GM21576 (cell line): ENCODE measurements around the gene GRHL3.

Experiments used
- ATAC-seq: cut with Tn5 transposase; IDR thresholded peaks from one replicate; pipeline ENCODE4 v1.9.1; 2021; ENCODE audit warnings: mild to moderate bottlenecking, moderate library complexity; ENCODE audit not compliant: unreplicated experiment

GRHL3 gene

GRCh38 chr1:24340770-24341169, 21.6 kb downstream of the GRHL3 start:
- ATAC-seq = no peak

DNA sequence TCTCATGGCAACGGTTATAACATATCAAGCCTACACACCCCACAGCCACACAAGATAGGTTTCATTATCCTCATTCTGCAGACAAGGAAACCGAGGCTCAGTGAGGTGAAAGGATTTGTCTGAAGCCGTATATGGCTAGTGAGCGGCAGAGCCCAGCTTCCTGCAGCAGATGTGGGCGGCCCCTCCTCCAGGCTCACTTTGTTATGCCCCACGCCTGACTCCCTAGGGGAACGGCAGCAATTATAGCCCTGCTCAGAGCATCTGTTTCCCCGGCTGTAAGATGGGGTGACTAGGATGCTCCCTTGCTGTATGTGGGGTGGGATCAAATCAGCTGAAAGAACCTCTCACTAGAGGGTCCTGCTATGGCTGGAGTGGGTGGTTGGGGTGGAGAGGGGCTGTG, 22.1 kb downstream of the GRHL3 start:
- ATAC-seq = no peak

DNA sequence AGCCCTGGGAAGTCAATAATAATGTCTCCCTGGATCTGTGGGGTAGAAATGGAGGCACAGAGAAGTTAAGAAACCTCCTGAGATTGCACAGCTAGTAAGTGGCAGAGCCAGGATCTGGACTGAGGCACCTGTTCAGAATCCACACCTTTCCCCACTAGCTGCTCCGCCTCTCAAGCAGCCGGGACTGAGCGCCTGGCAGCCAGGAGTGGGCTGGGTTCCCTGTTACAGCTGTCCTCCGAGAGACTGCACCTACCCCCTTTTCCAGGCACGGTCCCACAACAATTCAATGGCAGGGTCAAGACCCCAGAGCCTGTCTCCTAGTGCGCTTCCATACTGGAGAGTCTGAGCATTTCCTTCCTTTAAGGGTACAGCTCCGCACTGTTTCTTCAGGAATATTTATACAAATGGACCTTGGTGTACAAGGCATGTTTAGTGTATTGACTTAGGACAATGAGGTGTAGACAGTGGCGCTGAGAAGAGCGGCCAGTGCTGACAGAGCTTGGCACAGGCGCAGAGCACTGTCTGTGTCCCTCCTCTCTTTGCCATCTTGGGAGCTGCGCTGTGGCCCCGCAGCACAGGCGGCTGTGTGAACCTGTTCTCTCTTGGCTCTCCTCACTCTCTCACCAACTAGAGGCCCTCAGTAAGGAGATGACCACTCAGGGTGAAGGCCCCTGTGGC, 24.4 kb downstream of the GRHL3 start:
- ATAC-seq = no peak

DNA sequence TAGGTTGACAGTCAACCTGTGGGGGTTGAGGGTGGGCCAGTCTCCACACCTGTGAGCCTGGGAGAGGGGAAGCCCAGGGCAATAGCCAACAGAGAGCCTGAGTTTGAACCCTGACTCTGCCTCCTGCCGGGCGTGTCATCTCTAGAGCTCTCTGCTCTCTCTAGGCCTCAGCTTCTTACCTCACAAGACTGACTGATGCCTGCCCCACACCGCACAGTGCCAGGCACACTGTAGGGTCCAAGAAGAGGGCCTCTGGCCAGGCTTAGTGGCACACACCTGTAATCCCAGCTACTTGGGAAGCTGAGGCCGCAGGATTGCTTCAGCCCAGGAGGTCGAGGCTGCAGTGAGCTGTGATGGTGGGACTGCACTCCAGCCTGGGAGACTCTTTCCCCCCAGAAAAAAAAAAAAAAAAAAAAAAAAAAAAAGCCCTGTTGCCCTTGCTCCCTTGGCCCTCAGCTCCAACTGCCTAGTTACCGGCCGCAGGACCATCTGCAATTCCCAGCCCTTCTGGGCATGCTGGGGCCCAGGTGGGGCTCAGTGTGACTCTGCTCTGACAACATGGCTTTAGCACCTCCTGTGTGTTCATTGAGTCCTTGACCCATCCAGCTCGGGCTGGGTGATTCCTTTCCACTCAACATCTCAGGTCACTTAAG, 25.1 kb downstream of the GRHL3 start:
- ATAC-seq = no peak

GRCh38 chr1:24345334-24345733, 26.2 kb downstream of the GRHL3 start:
- ATAC-seq = no peak

- no peak for ATAC-seq
Observed at GRCh38 chr1:24347159-24347934, 28.2 kb downstream of the GRHL3 start.

DNA sequence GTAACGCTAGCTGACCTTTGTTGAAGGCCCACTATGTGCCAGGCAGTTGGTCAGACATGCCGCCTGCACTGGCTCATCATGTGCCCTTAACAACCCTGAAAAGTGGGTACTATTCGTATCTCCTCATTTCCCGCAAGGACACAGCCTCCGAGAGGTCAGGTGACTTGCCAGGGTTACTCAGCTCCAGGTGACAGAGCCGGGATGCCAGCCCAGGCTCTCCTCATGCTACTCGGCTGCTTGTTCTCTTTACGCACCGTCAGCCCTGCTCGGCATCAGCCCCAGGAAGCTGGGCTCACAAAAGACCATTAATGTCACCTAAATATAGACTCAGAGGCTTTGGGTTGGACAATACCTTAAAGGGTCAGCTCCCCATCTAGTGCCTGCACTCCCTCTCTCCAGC, 29.0 kb downstream of the GRHL3 start:
- no peak for ATAC-seq

GRCh38 chr1:24349891-24350290, 30.7 kb downstream of the GRHL3 start:
- ATAC-seq = no peak

DNA sequence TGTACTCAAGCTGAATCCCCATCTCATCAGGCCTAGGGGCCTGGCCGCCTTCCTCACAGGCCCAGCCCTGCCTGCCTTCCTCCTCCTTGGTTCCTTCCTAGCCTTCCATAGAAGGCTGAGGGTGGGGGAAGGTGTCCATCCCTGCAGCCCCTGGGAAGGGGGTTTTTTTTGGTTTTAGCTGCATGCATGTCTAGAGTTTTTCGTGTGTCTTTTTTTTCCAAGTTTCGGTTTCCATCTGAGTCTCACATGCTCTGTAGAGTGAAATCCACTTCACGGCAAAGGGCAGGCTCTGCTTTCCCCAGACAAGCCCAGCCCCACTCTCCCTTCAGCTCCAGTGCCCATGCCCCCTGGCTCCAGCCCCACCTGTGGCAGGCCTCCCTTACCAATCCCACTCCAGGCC, 32.1 kb downstream of the GRHL3 start:
- no peak for ATAC-seq

- ATAC-seq = no peak
Observed at GRCh38 chr1:24351918-24352627, 32.9 kb downstream of the GRHL3 start.

- ATAC-seq = no peak
Observed at GRCh38 chr1:24353292-24353891, 34.2 kb downstream of the GRHL3 start.

DNA sequence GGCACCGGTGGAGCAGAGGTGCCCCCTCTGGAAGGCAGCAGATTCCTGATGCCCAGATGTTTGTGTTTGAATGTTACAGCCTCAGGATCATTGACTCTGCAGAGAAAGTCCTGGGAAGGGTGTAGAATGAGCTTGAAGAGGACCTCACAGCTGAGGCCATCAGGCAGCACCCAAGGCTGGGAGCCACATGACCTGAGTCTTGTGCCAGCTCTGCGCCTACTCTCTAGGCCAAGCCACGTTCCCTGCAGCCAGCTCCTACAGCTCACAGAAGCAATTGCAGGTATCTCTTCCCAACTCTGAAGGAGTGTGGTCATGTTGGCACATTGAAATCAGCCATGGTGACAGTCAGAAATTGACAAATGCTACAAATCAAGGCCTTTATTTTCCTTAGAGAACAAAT, 36.3 kb downstream of the GRHL3 start:
- ATAC-seq = no peak

GRCh38 chr1:24357038-24357437, 37.9 kb downstream of the GRHL3 start:
- ATAC-seq = no peak

- ATAC-seq = no peak
Observed at GRCh38 chr1:24360681-24361080, 41.5 kb downstream of the GRHL3 start.

DNA sequence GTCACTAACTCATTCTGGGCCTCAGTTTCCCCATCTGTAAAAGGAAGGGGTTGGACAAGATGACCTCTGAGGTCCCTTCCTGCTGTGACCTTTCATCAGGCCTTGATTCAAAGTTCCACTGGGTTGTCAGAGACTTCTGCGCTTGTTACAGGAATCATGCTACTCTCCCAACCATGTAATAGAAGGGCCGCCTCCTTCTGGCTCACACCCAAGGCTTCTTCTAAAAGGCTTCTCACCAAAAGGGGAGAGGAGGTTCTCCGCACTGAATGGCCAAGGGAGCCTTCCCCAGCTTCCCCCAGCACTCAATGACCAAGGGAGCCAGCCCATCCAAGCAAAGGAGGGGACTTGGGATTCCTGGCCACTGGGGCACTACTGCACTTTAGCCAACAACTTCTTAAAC, 42.7 kb downstream of the GRHL3 start:
- ATAC-seq = no peak

- no peak for ATAC-seq
Observed at GRCh38 chr1:24362396-24362795, 43.2 kb downstream of the GRHL3 start.

GRCh38 chr1:24362982-24363614, 43.9 kb downstream of the GRHL3 start:
- no peak for ATAC-seq

DNA sequence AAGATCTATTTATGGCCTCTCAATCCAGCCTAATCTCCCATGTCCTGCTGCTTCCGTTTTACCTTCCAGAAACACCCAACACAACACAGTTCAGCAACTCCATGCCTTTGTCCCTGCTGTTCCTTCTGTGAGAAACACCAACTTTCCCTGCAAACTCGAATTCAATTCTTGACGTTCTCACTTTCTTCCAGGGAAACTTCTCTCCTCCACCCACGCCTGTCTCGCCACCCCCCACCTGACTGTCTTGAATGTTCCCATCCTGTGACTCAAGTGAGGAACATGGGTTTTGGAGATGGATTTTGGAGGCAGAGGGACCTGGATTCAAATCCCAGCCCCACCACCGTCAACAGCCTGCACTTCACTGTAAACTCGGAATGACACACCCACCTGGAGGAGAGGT, 44.8 kb downstream of the GRHL3 start:
- ATAC-seq = no peak

- no peak for ATAC-seq
Observed at GRCh38 chr1:24364605-24364974, 45.4 kb downstream of the GRHL3 start.

DNA sequence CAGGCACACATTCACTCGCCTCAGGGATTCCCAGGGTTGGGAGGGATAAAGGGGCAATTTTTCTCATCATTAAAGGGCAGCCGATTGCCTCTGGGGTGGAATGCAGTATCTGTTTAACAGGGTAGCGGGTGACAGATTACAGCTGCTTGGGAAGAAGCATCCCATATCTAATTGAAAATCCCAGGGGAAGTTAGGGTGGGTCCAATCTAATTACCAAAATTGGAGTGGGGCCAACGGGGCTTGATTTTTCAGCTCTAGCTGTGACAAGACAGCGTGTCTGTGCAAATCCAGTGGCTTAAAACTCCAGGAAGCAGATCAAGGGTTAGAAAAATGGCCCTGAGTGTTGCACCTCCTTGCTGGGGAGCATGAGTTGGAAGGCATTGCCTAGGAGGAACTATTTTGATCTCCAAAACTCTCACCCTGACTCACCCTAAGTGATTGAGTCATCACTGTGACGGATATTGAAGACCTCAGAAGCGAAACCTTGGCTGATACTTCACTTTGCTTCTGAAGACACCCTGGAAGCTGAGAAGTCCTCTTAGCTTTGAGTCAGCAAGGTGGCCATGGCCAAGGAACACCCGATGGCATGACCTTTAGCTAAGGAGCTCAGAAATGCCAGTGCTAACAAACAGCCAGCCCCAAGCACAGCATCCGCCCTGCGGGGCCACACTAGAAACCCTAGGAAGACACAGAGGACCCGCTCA, 46.0 kb downstream of the GRHL3 start:
- peak; percentile 49 for ATAC-seq
